ENCODE results near the gene MYO3B.

- TF ChIP-seq CTCF (IDR thresholded peaks at IDR 0.05) (no peak), POLR2A (IDR thresholded peaks at IDR 0.05) (no peak)
Measured at GRCh38 chr2:170305711-170306110, 127.8 kb downstream of the MYO3B start.
